Endothelial cell of umbilical vein (primary cell): ENCODE data around the gene CHRND. TPM values are rescaled to one million over a fixed set of nuclear protein-coding genes. Genes with fewer than 3 reads are reported as not detected.

Experiments used
- BruUV-seq: library from RNA; stranded (reverse); fragments of 400-500 nt; replicated peaks from 2 replicates; lab custom pipeline; 2021; lab: Mats Ljungman, UMichigan
- CTCF ChIA-PET: fragments of 300-600, 350-600 bp; sonication (Branson Sonifier 250); formaldehyde crosslinking; loops from one replicate; lab custom pipeline; 2021; ENCODE audit warnings: antibody characterized with exemption, inconsistent platforms; lab: Charles Lee
- POLR2A ChIA-PET: fragments of 300-600, 350-600 bp; sonication (Branson Sonifier 250); formaldehyde crosslinking; loops from one replicate; lab custom pipeline; 2021; ENCODE audit warnings: antibody characterized with exemption, inconsistent platforms; lab: Charles Lee
- DNase-seq: peaks from one replicate; pipeline ENCODE4 v3.0.0-alpha.2; 2011; ENCODE audit warnings: low read depth, low spot score
- FAIRE-seq: peaks from 2 replicates; lab custom pipeline; 2011; peaks lifted over from hg19 to GRCh38; lab: Jason Lieb, UNC
- H2AFZ ChIP-seq: 2 replicates; pipeline ENCODE4 v1.6.0; 2012; ENCODE audit warnings: low read depth, low read length, control low read depth, inconsistent platforms
- H3K27ac ChIP-seq: 2 replicates; pipeline ENCODE4 v1.5.1; 2011; ENCODE audit warnings: low read depth, mild to moderate bottlenecking, control low read depth, low read length, moderate library complexity; ENCODE audit not compliant: insufficient read depth
- H3K27me3 ChIP-seq, 2 experiments: 2 replicates each; pipeline versions ENCODE4 v1.6.0 to v1.6.1; 2011; ENCODE audit warnings: low read length in 2 of 2, mixed read lengths in 1 of 2; ENCODE audit not compliant: control insufficient read depth in 2 of 2, insufficient read depth in 2 of 2
- H3K36me3 ChIP-seq, 2 experiments: 2 replicates in 1 of 2; 3 replicates in 1 of 2; pipeline ENCODE4 v1.5.1; 2011; ENCODE audit warnings: low read length in 2 of 2, mild to moderate bottlenecking in 1 of 2, moderate library complexity in 1 of 2; ENCODE audit not compliant: control insufficient read depth in 2 of 2, insufficient read depth in 2 of 2; ENCODE audit errors: extremely low read depth in 1 of 2
- H3K4me1 ChIP-seq: 3 replicates; pipeline ENCODE4 v1.5.1; 2011; ENCODE audit warnings: mild to moderate bottlenecking, low read length; ENCODE audit not compliant: control insufficient read depth, insufficient read depth; ENCODE audit errors: extremely low read depth
- H3K4me2 ChIP-seq: 2 replicates; pipeline ENCODE4 v1.6.1; 2011; ENCODE audit warnings: low read length, control low read depth, mixed read lengths; ENCODE audit not compliant: insufficient read depth
- H3K4me3 ChIP-seq, 3 experiments: fragments of 200-600 bp in 1 of 3; sonication (generic), shearing (Covaris generic) in 1 of 3; replicated peaks in 1 of 3; 2 replicates each; pipeline ENCODE4 v1.5.1; 2011 to 2016; ENCODE audit warnings: control low read depth in 3 of 3, low read length in 3 of 3, mild to moderate bottlenecking in 2 of 3, inconsistent platforms in 1 of 3, low read depth in 1 of 3, moderate library complexity in 1 of 3; ENCODE audit not compliant: insufficient read depth in 1 of 3
- H3K79me2 ChIP-seq: 2 replicates; pipeline ENCODE4 v1.6.0; 2012; ENCODE audit warnings: low read length, inconsistent platforms; ENCODE audit not compliant: control insufficient read depth, insufficient read depth
- H3K9ac ChIP-seq: replicated peaks from 2 replicates; pipeline ENCODE3; 2011; ENCODE audit warnings: low read length, control low read depth; ENCODE audit not compliant: insufficient read depth; ENCODE audit errors: extremely low read depth
- H3K9me1 ChIP-seq: replicated peaks from 3 replicates; pipeline ENCODE4 v1.6.0; 2011; ENCODE audit warnings: mild to moderate bottlenecking, low read length; ENCODE audit not compliant: control insufficient read depth, insufficient read depth; ENCODE audit errors: extremely low read depth
- H3K9me3 ChIP-seq: replicated peaks from 2 replicates; pipeline ENCODE4 v1.5.1; 2012; ENCODE audit warnings: low read length, inconsistent platforms; ENCODE audit not compliant: control insufficient read depth, insufficient read depth
- H4K20me1 ChIP-seq: replicated peaks from 2 replicates; pipeline ENCODE3; 2011; ENCODE audit warnings: mild to moderate bottlenecking, low read length; ENCODE audit not compliant: control insufficient read depth, insufficient read depth; ENCODE audit errors: extremely low read depth
- CTCF ChIP-seq, 2 donors: IDR thresholded peaks; 1 replicate in 1 of 2; 2 replicates in 1 of 2; pipeline ENCODE4 v1.5.1; 2011; ENCODE audit warnings: low read length in 2 of 2, mild to moderate bottlenecking in 2 of 2, moderate library complexity in 2 of 2, control low read depth in 1 of 2, inconsistent platforms in 1 of 2, low read depth in 1 of 2; ENCODE audit not compliant: insufficient read depth in 1 of 2; ENCODE audit errors: extremely low read depth in 1 of 2
- EZH2 ChIP-seq: IDR thresholded peaks from 2 replicates; pipeline ENCODE4 v1.6.1; 2012; ENCODE audit warnings: borderline replicate concordance, low read depth, mild to moderate bottlenecking, moderate library complexity, low read length, inconsistent platforms; ENCODE audit not compliant: severe bottlenecking
- FOS ChIP-seq: IDR thresholded peaks from 2 replicates; pipeline ENCODE4 v1.6.1; 2011; ENCODE audit warnings: mild to moderate bottlenecking, low read length, moderate library complexity, borderline replicate concordance; ENCODE audit not compliant: insufficient read depth
- GATA2 ChIP-seq: IDR thresholded peaks from 2 replicates; pipeline ENCODE4 v1.7.0; 2011; ENCODE audit warnings: low read depth, mild to moderate bottlenecking, moderate library complexity, mixed read lengths, low read length; ENCODE audit not compliant: insufficient read length, insufficient read depth
- JUN ChIP-seq: IDR thresholded peaks from 2 replicates; pipeline ENCODE4 v1.6.1; 2011; ENCODE audit warnings: borderline replicate concordance, low read depth; ENCODE audit not compliant: insufficient read length, insufficient read depth
- MAX ChIP-seq: IDR thresholded peaks from 2 replicates; pipeline ENCODE4 v1.6.1; 2011; ENCODE audit not compliant: insufficient read depth, insufficient read length
- MYC ChIP-seq: IDR thresholded peaks from one replicate; pipeline ENCODE4 v1.6.1; 2011; ENCODE audit warnings: mild to moderate bottlenecking, low read depth, low read length
- POLR2A ChIP-seq: IDR thresholded peaks from 2 replicates; pipeline ENCODE4 v1.6.1; 2012; ENCODE audit warnings: low read depth, mild to moderate bottlenecking, control low read depth, low read length
- POLR2AphosphoS5 ChIP-seq: IDR thresholded peaks from 2 replicates; pipeline ENCODE4 v1.6.1; 2012; ENCODE audit warnings: low read depth, mild to moderate bottlenecking, control low read depth, low read length, moderate library complexity; ENCODE audit not compliant: insufficient read depth
- dilution Hi-C: fragments of 300-500 bp; cut with MboI; formaldehyde crosslinking; loops from one replicate; pipeline ENCODE4 v1.15.0; 2019; ENCODE audit warnings: low sequenced_read_pairs; ENCODE audit not compliant: extremely low pct_ligation_motif_present
- intact Hi-C: fragments of 100-400 bp; cut with micrococcal nuclease; formaldehyde crosslinking; loops from one replicate; pipeline ENCODE4 v1.10.0; 2022
- polyA plus RNA-seq, 4 experiments: library from polyadenylated mRNA; depleted of rRNA in 3 of 4; stranded (reverse) in 3 of 4; unstranded in 1 of 4; fragments of >200 nt; gene quantifications; 2 replicates each; pipeline versions ENCODE4 v1.2.1 to v1.2.3, GENCODE V29; 2011 to 2012; ENCODE audit warnings: missing spikeins in 1 of 4
- total RNA-seq: library from RNA; stranded (reverse); gene quantifications from 2 replicates; pipeline ENCODE4 v1.2.3, GENCODE V29; 2021

Gene CHRND
- total and polyA plus RNA-seq, 2 donors (not counting 3 experiments of a cell fraction or from before 2014, with no cell fraction given): not detected

- H3K9me1 ChIP-seq: no peaks in the 10 kb centered on the region
- no peak overlapping the region for H3K4me2 ChIP-seq
- H3K4me3 ChIP-seq: no peak overlapping the region
- TF ChIP-seq CTCF (IDR thresholded peaks at IDR 0.05; ENCODE audit: extremely low read depth in 1 of 2, insufficient read depth in 1 of 2, low read depth in 1 of 2, low read length in 2 of 2): no peak
- no peak for TF ChIP-seq MYC
- CTCF ChIA-PET: no interaction called here
- H3K79me2 ChIP-seq: peaks cover 2% of the 10 kb centered on the region
- POLR2A ChIA-PET: no interaction called here
- H3K9ac ChIP-seq: no peak overlapping the region
- dilution Hi-C loops: no loop called here
- BruUV-seq: no TSS peak
- H4K20me1 ChIP-seq: no peaks in the 10 kb centered on the region
- no peak overlapping the region for H3K27ac ChIP-seq
- FAIRE-seq (no peak), DNase-seq (no peak)
- no peaks in the 10 kb centered on the region for H3K4me1 ChIP-seq
- H3K9me3 ChIP-seq: no peaks in the 10 kb centered on the region
- intact Hi-C loops: no loop called here
- H2AFZ ChIP-seq: no peak overlapping the region
- no peaks in the 10 kb centered on the region for H3K36me3 ChIP-seq
- H3K27me3 ChIP-seq: no peaks in the 10 kb centered on the region
Observed at GRCh38 chr2:232543928-232544631, 18.1 kb downstream of the CHRND start.

- Histone ChIP-seq H2AFZ (no peak overlapping the region), H3K27me3 (no peaks in the 10 kb centered on the region), H3K9ac (no peak overlapping the region), H3K4me1 (no peaks in the 10 kb centered on the region), H3K4me3 (no peak overlapping the region), H4K20me1 (no peaks in the 10 kb centered on the region), H3K9me1 (no peaks in the 10 kb centered on the region), H3K36me3 (no peaks in the 10 kb centered on the region), H3K4me2 (no peak overlapping the region), H3K79me2 (peaks cover 4% of the 10 kb centered on the region), H3K27ac (no peak overlapping the region), H3K9me3 (no peaks in the 10 kb centered on the region)
- ChIA-PET POLR2A (no interaction called here), CTCF (no interaction called here)
- TF ChIP-seq FOS (no peak), MAX (no peak), POLR2AphosphoS5 (no peak), MYC (no peak), CTCF (IDR thresholded peaks at IDR 0.05; ENCODE audit: extremely low read depth in 1 of 2, insufficient read depth in 1 of 2, low read depth in 1 of 2, low read length in 2 of 2) (no peak), EZH2 (no peak), POLR2A (no peak), JUN (no peak), GATA2 (no peak)
- no TSS peak for BruUV-seq
- dilution Hi-C loops: no loop called here
- DNase-seq (no peak), FAIRE-seq (no peak)
- intact Hi-C loops: no loop called here
Observed at GRCh38 chr2:232544674-232545073, 18.7 kb downstream of the CHRND start.
